GM10248 (cell line): Measurements from ENCODE around the gene FAM217B.

Experiments
- CTCF ChIA-PET: fragments of 300-600 bp; sonication (Branson Sonifier 250); formaldehyde crosslinking; extraction: SDS; loops from one replicate; lab custom pipeline; 2021; ENCODE audit warnings: antibody characterized with exemption; lab: Yijun Ruan, JAX
- POLR2A ChIA-PET: fragments of 350-650 bp; sonication (Branson Sonifier 250); formaldehyde crosslinking; extraction: SDS; loops from one replicate; lab custom pipeline; 2020; ENCODE audit warnings: antibody characterized with exemption; lab: Yijun Ruan, JAX
- DNase-seq: peaks from one replicate; pipeline ENCODE4 v3.0.0; 2012; ENCODE audit errors: extremely low spot score
- TF ChIP-seq, protein P1 (sequence below): IDR thresholded peaks from 2 replicates; pipeline ENCODE4 v1.5.1; 2012; ENCODE audit warnings: mild to moderate bottlenecking, low read depth; ENCODE audit errors: extremely low read depth, missing control alignments, control extremely low read depth

Gene FAM217B

GRCh38 chr20:59985864-59986263 lies 45.7 kb downstream of the FAM217B start:
- TF ChIP-seq, protein P1, sequence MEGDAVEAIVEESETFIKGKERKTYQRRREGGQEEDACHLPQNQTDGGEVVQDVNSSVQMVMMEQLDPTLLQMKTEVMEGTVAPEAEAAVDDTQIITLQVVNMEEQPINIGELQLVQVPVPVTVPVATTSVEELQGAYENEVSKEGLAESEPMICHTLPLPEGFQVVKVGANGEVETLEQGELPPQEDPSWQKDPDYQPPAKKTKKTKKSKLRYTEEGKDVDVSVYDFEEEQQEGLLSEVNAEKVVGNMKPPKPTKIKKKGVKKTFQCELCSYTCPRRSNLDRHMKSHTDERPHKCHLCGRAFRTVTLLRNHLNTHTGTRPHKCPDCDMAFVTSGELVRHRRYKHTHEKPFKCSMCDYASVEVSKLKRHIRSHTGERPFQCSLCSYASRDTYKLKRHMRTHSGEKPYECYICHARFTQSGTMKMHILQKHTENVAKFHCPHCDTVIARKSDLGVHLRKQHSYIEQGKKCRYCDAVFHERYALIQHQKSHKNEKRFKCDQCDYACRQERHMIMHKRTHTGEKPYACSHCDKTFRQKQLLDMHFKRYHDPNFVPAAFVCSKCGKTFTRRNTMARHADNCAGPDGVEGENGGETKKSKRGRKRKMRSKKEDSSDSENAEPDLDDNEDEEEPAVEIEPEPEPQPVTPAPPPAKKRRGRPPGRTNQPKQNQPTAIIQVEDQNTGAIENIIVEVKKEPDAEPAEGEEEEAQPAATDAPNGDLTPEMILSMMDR, result no peak
- DNase-seq, result no peak
- ChIA-PET POLR2A (no interaction called here), CTCF (no interaction called here)

GRCh38 chr20:59987135-59987534 lies 46.9 kb downstream of the FAM217B start:
- ChIA-PET CTCF (interaction anchor here (0.9 kb wide), 1 partner anchor 76 kb away, joined by 3 read pairs; no protein-coding TSS in a partner anchor), POLR2A (no interaction called here)
- TF ChIP-seq, protein P1, result no peak
- no peak for DNase-seq

- TF ChIP-seq, protein P1, result no peak
- CTCF ChIA-PET, result interaction anchor here (0.9 kb wide), 1 partner anchor 17 kb away, joined by 3 read pairs; no protein-coding TSS in a partner anchor
- DNase-seq, result no peak
- POLR2A ChIA-PET, result no interaction called here
These were observed 48.0 kb downstream of the FAM217B start for GRCh38 chr20:59988141-59988540.

DNA sequence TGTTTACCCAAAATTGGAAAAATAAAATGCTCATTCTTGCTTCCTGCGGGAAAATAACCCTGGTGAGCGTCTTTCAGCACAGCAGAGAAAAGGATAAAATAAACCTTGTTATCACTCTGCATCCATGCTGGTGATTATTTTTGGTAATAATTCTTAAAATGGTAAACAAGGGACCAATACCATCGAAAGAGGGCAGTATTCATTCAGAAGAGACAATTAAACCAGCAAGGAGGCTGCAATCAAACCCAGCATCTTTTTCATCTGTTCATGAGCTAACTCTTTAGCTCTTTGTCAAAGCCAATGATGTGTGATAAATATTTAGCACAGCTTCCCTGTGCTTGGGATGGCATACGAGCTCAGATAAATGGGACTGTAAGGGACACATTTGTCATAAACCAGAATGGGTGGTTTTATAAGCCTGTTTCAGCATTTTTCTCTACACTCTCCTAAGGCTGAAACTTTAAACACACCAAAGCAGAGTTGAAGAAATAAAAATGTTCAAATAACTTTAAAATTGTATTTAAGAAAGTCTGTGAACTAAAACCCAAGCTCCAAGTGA lies 52.4 kb downstream of the FAM217B start:
- TF ChIP-seq, protein P1, result no peak
- POLR2A ChIA-PET, result no interaction called here
- CTCF ChIA-PET, result no interaction called here
- DNase-seq, result no peak

DNA sequence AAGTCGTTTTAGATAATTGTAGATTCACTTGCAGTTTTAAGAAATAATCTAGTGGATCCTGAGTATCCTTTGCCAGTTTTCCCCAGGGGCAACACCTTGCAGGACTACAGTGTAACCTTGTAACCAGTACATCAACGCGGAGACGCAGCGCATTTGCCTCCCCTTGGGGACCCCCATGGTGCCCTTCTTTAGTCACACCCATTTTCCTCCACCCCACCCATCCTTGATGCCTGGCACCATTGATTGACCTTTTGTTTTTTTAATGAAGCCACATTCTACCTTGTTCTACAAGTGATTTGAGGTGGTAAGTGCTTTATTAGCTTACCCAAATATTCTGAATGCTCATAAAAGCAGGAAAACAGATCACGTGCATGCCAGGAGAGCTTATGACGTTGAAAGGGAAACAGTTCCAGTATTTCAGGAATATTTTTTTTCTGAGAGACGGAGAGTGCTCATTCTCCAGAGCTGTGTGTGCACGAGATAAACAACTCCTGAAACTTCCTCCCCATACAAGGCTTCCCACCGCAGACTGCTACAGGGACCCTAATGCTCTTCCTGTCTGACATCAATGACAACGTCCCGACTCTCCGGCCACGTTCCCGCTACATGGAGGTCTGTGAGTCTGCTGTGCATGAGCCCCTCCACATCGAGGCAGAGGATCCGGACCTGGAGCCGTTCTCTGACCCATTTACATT lies 53.7 kb downstream of the FAM217B start:
- TF ChIP-seq, protein P1, result no peak
- ChIA-PET POLR2A (no interaction called here), CTCF (interaction anchor here (0.6 kb wide), 1 partner anchor 20 kb away, joined by 3 read pairs; no protein-coding TSS in a partner anchor)
- no peak for DNase-seq

DNA sequence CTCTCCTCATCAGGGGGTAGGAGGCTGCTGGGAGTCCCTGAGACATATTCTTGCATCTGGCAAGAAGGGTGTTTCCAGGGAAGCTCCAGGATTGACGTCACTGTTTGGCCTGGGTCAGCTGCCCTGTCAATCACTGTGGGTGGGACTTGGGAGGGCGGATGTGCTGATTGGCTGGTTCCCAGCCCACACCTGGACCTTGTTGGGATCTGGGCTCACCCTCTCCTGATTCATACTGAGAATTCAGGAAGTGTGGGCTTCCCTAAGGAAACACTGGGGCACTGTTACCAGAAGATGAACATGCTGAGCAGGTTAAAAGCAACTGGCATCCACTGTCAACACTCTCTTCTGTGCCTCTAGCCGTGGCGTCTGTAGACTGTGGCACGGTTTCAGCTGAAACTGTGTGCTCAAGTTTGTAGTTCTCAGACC lies 54.5 kb downstream of the FAM217B start:
- no peak for DNase-seq
- TF ChIP-seq, protein P1, result no peak
- POLR2A ChIA-PET, result no interaction called here
- CTCF ChIA-PET, result no interaction called here
